Measurements from ENCODE around the gene FEV.

Gene FEV

DNA sequence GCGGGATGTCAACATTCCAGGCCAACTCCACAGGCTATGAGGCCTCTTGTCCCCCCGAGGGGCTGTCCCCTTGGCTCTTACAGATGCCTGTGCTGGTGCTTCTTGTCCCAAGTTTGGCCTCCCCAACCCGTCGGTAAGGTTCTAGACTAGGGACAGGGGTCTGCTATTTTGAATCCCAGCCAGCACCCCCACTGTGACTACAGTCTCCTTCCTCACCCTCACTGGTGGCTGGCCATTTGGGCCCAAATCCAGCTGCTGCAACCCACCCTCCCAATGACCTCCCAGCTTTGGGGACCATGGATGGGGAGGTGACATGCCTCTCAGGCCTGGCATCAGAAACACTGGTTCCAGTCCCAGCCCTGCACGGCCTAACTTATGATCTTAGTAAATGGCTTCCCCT lies 37.6 kb upstream of the FEV start:
- no peak overlapping the region for H3K4me3 ChIP-seq (ENCODE audit: low read depth, low read length)
- TF ChIP-seq, protein P1, sequence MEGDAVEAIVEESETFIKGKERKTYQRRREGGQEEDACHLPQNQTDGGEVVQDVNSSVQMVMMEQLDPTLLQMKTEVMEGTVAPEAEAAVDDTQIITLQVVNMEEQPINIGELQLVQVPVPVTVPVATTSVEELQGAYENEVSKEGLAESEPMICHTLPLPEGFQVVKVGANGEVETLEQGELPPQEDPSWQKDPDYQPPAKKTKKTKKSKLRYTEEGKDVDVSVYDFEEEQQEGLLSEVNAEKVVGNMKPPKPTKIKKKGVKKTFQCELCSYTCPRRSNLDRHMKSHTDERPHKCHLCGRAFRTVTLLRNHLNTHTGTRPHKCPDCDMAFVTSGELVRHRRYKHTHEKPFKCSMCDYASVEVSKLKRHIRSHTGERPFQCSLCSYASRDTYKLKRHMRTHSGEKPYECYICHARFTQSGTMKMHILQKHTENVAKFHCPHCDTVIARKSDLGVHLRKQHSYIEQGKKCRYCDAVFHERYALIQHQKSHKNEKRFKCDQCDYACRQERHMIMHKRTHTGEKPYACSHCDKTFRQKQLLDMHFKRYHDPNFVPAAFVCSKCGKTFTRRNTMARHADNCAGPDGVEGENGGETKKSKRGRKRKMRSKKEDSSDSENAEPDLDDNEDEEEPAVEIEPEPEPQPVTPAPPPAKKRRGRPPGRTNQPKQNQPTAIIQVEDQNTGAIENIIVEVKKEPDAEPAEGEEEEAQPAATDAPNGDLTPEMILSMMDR (IDR thresholded peaks at IDR 0.05; ENCODE audit: borderline replicate concordance, insufficient read depth, low read depth, low read length): no peak

DNA sequence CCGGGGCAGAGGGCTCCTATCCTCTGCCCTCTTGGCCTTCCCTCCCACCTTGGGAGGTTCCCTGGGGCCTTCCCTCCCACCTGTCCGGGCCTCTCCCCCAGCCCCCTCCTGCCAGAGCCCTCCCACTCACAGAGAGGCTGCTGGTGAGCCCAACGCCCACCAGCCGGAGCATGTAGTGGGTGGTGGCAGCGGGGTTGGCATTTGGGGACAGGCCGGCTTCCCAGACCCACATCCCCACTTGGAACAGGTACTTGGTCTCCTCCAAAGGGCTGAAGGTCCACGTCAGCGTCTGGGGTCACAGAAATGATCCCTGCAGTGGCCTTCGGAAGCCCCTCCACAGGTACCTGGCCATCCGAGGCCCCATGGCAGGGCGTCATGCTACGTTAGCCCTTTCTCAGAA lies 37.1 kb upstream of the FEV start:
- TF ChIP-seq, protein P1 (IDR thresholded peaks at IDR 0.05; ENCODE audit: borderline replicate concordance, insufficient read depth, low read depth, low read length): no peak

DNA sequence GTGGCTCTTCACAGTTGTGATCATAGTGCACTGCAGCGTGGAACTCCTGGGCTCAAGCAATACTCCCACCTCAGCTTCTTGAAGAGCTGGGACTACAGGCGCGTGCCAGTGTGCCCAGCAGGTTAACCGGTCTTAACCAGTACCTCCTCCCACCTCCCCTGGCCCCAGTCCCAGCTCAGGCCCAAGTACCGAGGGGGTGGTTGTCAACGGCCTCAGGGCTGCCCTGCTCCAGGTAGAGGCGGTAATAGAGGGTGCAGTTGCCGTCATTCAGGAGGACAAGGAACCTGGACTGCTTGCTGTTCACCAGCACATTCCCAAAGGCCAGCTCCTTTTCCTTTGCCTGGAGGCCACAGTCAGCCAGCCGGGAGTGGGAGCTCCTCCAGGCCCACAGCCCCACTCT lies 36.6 kb upstream of the FEV start:
- H3K4me3 ChIP-seq (ENCODE audit: low read depth, low read length): no peak overlapping the region
- TF ChIP-seq, protein P1 (IDR thresholded peaks at IDR 0.05; ENCODE audit: borderline replicate concordance, insufficient read depth, low read depth, low read length): no peak

More for the DNA sequence above, 37.1 kb upstream of the FEV start:
- no peak overlapping the region for H3K4me3 ChIP-seq (ENCODE audit: low read depth, low read length)

DNA sequence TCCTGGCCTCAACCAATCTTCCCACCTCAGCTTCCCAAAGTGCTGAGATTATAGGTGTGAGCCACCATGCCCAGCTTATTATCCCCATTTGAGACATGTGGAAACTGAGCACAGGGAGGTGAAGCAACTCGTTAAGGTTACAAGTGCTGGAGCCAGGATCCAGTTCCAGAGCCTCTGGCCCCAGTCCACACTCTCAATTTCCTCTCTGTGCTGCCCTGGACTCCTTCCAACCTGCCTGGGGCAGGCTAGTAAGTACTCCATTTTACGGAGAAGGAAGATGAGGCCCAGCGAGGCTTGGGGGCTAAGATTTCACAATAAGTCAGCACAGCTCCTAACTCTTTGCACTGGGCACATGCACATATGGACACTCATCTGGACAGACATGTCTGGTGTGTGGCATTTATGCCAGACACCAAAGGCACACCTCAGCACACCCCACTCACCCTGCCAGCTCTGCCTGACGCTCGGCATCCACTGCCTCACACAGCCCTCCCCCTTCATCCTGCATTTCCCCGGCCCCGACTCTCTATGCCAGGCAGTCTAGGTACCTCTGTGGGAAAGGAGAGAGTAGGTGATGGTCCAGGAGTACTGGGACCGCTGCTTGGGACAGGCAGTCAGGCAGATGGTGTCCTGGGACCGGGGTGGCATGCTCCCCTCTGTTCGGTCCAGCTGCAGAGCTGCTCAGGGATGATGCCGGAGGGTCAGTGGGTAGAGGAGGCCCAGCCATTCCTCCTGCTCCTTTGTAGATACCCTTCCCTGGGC lies 35.8 kb upstream of the FEV start:
- TF ChIP-seq, protein P1 (IDR thresholded peaks at IDR 0.05; ENCODE audit: borderline replicate concordance, insufficient read depth, low read depth, low read length): no peak
- H3K4me3 ChIP-seq (ENCODE audit: low read depth, low read length): no peak overlapping the region

DNA sequence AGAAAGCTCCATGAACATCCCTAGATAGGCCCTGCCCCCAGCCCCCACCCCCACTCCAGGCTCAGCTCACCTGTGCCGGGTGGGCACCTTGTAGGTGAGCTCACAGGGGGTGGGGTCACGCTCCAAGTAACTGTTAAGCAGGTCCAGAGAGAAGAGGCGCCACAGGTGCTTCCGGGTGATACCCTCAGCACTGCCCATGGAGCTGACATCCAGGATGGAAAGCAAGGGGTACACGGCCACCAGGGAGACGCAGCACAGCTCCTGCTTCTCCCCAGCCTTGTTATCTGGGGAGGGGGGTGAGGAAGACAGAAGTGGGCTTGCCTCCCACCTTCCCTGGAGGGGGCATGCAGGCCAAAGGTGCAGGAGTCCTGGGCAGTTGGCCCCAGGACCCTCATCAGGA lies 34.5 kb upstream of the FEV start:
- TF ChIP-seq, protein P1 (IDR thresholded peaks at IDR 0.05; ENCODE audit: borderline replicate concordance, insufficient read depth, low read depth, low read length): no peak
- no peak overlapping the region for H3K4me3 ChIP-seq (ENCODE audit: low read depth, low read length)

DNA sequence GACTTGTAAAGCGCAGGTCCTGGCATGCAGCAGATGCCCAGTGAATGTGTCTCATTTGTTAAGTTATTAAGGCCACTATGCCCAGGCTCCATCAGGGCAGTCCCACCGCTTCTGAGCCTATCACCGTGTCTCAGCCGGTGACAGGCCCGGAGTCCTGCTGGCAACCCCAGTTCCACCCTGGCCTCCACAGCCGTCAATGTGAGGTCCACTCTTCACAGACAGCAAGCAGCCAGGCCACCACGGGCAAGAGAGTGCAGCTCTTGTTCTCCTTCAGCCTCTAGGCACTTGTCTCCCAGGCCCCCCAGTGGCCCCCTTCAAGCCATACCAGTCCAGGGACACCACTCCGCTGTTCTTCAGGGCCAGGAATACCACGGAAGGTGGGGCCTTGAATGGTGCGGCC lies 33.7 kb upstream of the FEV start:
- H3K4me3 ChIP-seq (ENCODE audit: low read depth, low read length): no peak overlapping the region
- TF ChIP-seq, protein P1 (IDR thresholded peaks at IDR 0.05; ENCODE audit: borderline replicate concordance, insufficient read depth, low read depth, low read length): no peak

DNA sequence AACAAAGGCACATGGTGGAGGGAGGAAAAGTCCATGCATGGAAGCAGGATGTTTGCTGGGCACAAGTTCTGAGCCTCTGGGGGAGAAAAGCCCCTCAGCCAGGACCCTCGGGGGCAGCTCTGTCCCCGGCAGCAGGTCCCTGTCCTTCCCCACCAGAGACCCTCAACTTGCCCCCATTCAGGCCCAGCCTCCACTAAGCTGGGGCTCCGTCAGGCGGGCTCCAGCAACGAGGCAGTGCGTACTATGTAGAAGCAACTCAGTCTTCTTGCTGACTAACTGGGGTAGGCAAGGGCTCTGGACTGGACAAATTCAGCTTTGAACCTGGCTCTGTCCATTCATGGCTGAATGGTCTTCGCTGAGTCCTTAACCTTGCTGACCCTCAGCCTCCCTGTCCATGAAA lies 33.3 kb upstream of the FEV start:
- TF ChIP-seq, protein P1 (IDR thresholded peaks at IDR 0.05; ENCODE audit: borderline replicate concordance, insufficient read depth, low read depth, low read length): no peak
- H3K4me3 ChIP-seq (ENCODE audit: low read depth, low read length): no peak overlapping the region
